ENCODE measurements around the gene IL13RA1.

IL13RA1 gene

DNA sequence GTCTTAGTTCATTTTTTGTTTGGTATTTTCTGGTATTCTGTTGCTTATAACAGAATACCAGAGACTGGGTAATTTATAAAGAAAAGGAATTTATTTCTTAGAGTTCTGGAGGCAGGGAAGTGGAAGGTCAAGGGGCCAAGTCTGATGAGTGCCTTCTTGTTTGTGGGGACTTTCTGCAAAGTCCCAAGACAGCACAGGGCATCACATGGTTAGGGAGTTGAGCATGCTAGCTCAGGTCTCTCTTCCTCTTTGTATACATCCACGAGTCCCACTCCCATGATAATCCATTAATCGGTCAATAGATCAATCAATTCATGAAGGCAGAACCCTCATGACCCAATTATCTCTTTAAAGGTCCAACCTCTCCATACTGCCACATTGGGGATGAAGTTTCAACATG is 31.1 kb downstream of the IL13RA1 start:
- no peaks in the 10 kb centered on the region for H3K4me1 ChIP-seq (ENCODE audit: insufficient read depth, low read length)
- H3K27ac ChIP-seq (ENCODE audit: low read depth, low read length), result no peak overlapping the region
- 83% methylated on average over 2 of the region's 2 CpGs for WGBS
- H3K9me3 ChIP-seq (ENCODE audit: insufficient read depth, low read depth, low read length), result no peaks in the 10 kb centered on the region
- H3K36me3 ChIP-seq (ENCODE audit: insufficient read depth, low read length), result no peaks in the 10 kb centered on the region
- H3K27me3 ChIP-seq (ENCODE audit: insufficient read depth, low read length), result no peaks in the 10 kb centered on the region
- H3K9ac ChIP-seq (ENCODE audit: low read depth, low read length), result no peak overlapping the region
- H3K4me3 ChIP-seq (ENCODE audit: low read length), result no peak overlapping the region

DNA sequence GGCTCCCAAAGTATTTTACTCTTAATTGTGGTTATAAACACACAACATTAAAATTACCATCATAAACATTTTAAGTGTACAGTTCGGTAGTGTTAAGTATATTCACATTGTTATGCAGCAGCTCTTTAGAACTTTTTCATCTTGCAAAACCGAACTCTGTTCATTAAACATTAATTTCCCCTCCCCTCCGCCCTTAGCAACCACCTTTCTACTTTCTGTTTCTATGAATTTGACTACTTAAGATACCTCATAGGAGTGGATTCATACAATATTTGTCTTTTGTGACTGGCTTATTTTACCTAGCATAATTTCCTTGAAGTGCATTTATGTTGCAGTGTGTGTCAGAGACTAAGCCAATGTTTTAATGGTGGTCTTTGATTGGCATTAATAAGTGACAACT is 32.6 kb downstream of the IL13RA1 start:
- no peak overlapping the region for H3K4me3 ChIP-seq (ENCODE audit: low read length)
- H3K9ac ChIP-seq (ENCODE audit: low read depth, low read length), result no peak overlapping the region
- no peaks in the 10 kb centered on the region for H3K9me3 ChIP-seq (ENCODE audit: insufficient read depth, low read depth, low read length)
- H3K27me3 ChIP-seq (ENCODE audit: insufficient read depth, low read length), result no peaks in the 10 kb centered on the region
- H3K4me1 ChIP-seq (ENCODE audit: insufficient read depth, low read length), result peaks cover 5% of the 10 kb centered on the region; the same call in 1 of the 2 replicates
- no peaks in the 10 kb centered on the region for H3K36me3 ChIP-seq (ENCODE audit: insufficient read depth, low read length)
- no peak overlapping the region for H3K27ac ChIP-seq (ENCODE audit: low read depth, low read length)
- WGBS, result 90% methylated on average over 2 of the region's 3 CpGs

DNA sequence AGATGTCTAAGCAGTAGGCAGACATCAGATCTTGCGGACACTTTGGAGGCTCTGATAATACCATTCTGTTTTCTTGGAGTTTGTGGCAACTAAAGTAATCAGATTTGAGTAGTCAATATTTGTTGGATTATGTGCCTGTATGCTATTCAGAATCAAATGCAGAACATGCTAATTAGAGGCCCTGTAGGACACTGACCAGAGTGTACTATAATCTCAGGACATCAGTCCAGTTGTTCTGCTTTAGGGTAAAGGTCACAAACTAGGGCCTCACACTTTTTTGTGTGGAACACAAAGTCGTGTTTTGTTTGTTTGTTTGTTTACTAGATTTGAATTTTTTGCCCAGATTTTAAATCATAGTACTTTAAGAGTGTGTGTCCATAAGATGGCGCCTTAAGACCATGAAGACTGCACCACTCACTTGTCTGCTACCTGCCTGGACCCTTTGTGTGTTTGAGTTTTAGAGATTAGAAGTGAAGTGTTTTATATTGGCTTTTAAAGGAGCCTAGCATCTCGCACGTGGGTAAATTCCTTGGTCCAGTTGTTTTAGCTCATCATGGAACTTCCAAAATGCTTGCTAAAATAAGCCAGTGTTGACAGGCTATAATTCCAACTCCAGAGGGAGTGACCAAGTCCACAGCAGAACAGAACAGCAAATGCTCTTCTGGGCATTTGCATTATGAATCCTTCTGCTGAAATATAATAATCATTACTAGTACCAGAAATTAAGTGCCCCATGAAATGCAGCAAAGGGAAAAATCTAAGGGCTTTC is 34.7 kb downstream of the IL13RA1 start:
- no peak overlapping the region for H3K4me3 ChIP-seq (ENCODE audit: low read length)
- H3K36me3 ChIP-seq (ENCODE audit: insufficient read depth, low read length), result no peaks in the 10 kb centered on the region
- no peaks in the 10 kb centered on the region for H3K27me3 ChIP-seq (ENCODE audit: insufficient read depth, low read length)
- 52% methylated on average over 5 of the region's 5 CpGs for WGBS
- no peak overlapping the region for H3K9ac ChIP-seq (ENCODE audit: low read depth, low read length)
- no peaks in the 10 kb centered on the region for H3K9me3 ChIP-seq (ENCODE audit: insufficient read depth, low read depth, low read length)
- H3K27ac ChIP-seq (ENCODE audit: low read depth, low read length), result no peak overlapping the region
- peaks cover 5% of the 10 kb centered on the region; the same call in 1 of the 2 replicates for H3K4me1 ChIP-seq (ENCODE audit: insufficient read depth, low read length)

DNA sequence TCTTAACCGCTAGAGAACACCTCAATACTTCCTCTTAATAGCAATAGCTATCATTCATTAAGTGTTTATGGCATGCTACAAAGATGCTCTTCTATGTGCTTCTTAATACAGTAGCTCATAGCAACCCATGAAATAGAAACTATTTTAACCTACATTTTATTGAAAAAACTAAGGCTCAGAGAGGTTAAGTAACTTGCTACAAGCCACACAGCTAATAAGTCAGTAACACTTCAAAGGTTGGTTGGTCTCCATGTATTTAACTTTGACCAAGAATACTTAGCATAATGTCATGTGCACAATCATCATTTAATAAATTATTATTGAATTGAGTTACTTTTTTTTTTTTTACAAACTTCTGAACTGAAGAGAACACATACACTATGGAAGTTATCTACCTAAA is 36.1 kb downstream of the IL13RA1 start:
- no peaks in the 10 kb centered on the region for H3K9me3 ChIP-seq (ENCODE audit: insufficient read depth, low read depth, low read length)
- no peaks in the 10 kb centered on the region for H3K27me3 ChIP-seq (ENCODE audit: insufficient read depth, low read length)
- H3K4me3 ChIP-seq (ENCODE audit: low read length), result no peak overlapping the region
- H3K9ac ChIP-seq (ENCODE audit: low read depth, low read length), result no peak overlapping the region
- WGBS, result 100% methylated on average over 1 of the region's 1 CpG
- H3K36me3 ChIP-seq (ENCODE audit: insufficient read depth, low read length), result no peaks in the 10 kb centered on the region
- no peak overlapping the region for H3K27ac ChIP-seq (ENCODE audit: low read depth, low read length)
- peaks cover 5% of the 10 kb centered on the region; the same call in 1 of the 2 replicates for H3K4me1 ChIP-seq (ENCODE audit: insufficient read depth, low read length)

GRCh38 chrX:118764122-118764521 is 36.7 kb downstream of the IL13RA1 start:
- no peaks in the 10 kb centered on the region for H3K27me3 ChIP-seq (ENCODE audit: insufficient read depth, low read length)
- no peak overlapping the region for H3K9ac ChIP-seq (ENCODE audit: low read depth, low read length)
- no peaks in the 10 kb centered on the region for H3K36me3 ChIP-seq (ENCODE audit: insufficient read depth, low read length)
- WGBS, result 32% methylated on average over 4 of the region's 4 CpGs
- no peaks in the 10 kb centered on the region for H3K9me3 ChIP-seq (ENCODE audit: insufficient read depth, low read depth, low read length)
- H3K4me1 ChIP-seq (ENCODE audit: insufficient read depth, low read length), result peaks cover 5% of the 10 kb centered on the region; the same call in 1 of the 2 replicates
- H3K27ac ChIP-seq (ENCODE audit: low read depth, low read length), result no peak overlapping the region; the same call in 1 of the 2 replicates
- no peak overlapping the region for H3K4me3 ChIP-seq (ENCODE audit: low read length)

- H3K36me3 ChIP-seq (ENCODE audit: insufficient read depth, low read length), result no peaks in the 10 kb centered on the region
- H3K4me3 ChIP-seq (ENCODE audit: low read length), result no peak overlapping the region
- no peak overlapping the region for H3K9ac ChIP-seq (ENCODE audit: low read depth, low read length)
- no peaks in the 10 kb centered on the region for H3K9me3 ChIP-seq (ENCODE audit: insufficient read depth, low read depth, low read length)
- 97% methylated on average over 38 of the region's 38 CpGs for WGBS
- H3K27me3 ChIP-seq (ENCODE audit: insufficient read depth, low read length), result no peaks in the 10 kb centered on the region
- H3K27ac ChIP-seq (ENCODE audit: low read depth, low read length), result no peak overlapping the region
- H3K4me1 ChIP-seq (ENCODE audit: insufficient read depth, low read length), result no peaks in the 10 kb centered on the region
These were observed 42.8 kb downstream of the IL13RA1 start for GRCh38 chrX:118770133-118770760.

- no peak overlapping the region for H3K27ac ChIP-seq (ENCODE audit: low read depth, low read length)
- H3K9ac ChIP-seq (ENCODE audit: low read depth, low read length), result no peak overlapping the region
- H3K4me3 ChIP-seq (ENCODE audit: low read length), result no peak overlapping the region
- no peaks in the 10 kb centered on the region for H3K27me3 ChIP-seq (ENCODE audit: insufficient read depth, low read length)
- no peaks in the 10 kb centered on the region for H3K9me3 ChIP-seq (ENCODE audit: insufficient read depth, low read depth, low read length)
- H3K4me1 ChIP-seq (ENCODE audit: insufficient read depth, low read length), result no peaks in the 10 kb centered on the region
- H3K36me3 ChIP-seq (ENCODE audit: insufficient read depth, low read length), result no peaks in the 10 kb centered on the region
- no CpG with 5 or more reads among the region's 4 CpGs for WGBS
These were observed 44.6 kb downstream of the IL13RA1 start for GRCh38 chrX:118772051-118772450.

DNA sequence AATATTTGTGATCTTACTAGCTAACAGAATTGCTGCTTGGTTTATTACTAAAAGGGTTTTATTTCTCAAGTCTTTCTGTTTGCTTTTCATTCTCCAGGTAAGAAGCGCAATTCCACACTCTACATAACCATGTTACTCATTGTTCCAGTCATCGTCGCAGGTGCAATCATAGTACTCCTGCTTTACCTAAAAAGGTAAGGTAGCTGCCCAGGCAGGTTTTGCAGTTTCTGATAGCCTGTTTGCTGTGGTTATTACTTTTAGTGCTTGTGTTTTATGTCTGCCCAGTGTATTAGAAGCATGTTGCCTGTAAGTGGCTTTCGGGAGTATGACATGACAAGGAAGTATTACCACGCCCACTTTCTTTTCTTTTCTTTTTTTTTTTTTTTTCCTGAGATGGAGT is 46.4 kb downstream of the IL13RA1 start:
- Histone ChIP-seq H3K36me3 (ENCODE audit: insufficient read depth, low read length) (no peaks in the 10 kb centered on the region), H3K4me3 (ENCODE audit: low read length) (no peak overlapping the region), H3K9me3 (ENCODE audit: insufficient read depth, low read depth, low read length) (no peaks in the 10 kb centered on the region), H3K27ac (ENCODE audit: low read depth, low read length) (no peak overlapping the region), H3K27me3 (ENCODE audit: insufficient read depth, low read length) (no peaks in the 10 kb centered on the region), H3K4me1 (ENCODE audit: insufficient read depth, low read length) (no peaks in the 10 kb centered on the region), H3K9ac (ENCODE audit: low read depth, low read length) (no peak overlapping the region)
- 98% methylated on average over 5 of the region's 5 CpGs for WGBS

- Histone ChIP-seq H3K36me3 (ENCODE audit: insufficient read depth, low read length) (no peaks in the 10 kb centered on the region), H3K27me3 (ENCODE audit: insufficient read depth, low read length) (no peaks in the 10 kb centered on the region), H3K4me3 (ENCODE audit: low read length) (no peak overlapping the region), H3K27ac (ENCODE audit: low read depth, low read length) (no peak overlapping the region), H3K4me1 (ENCODE audit: insufficient read depth, low read length) (no peaks in the 10 kb centered on the region), H3K9me3 (ENCODE audit: insufficient read depth, low read depth, low read length) (no peaks in the 10 kb centered on the region), H3K9ac (ENCODE audit: low read depth, low read length) (no peak overlapping the region)
- WGBS, result 93% methylated on average over 2 of the region's 2 CpGs
These were observed 52.2 kb downstream of the IL13RA1 start for GRCh38 chrX:118779581-118779980.

- H3K36me3 ChIP-seq (ENCODE audit: insufficient read depth, low read length), result no peaks in the 10 kb centered on the region
- 73% methylated on average over 2 of the region's 2 CpGs for WGBS
- no peak overlapping the region for H3K27ac ChIP-seq (ENCODE audit: low read depth, low read length)
- no peaks in the 10 kb centered on the region for H3K9me3 ChIP-seq (ENCODE audit: insufficient read depth, low read depth, low read length)
- no peaks in the 10 kb centered on the region for H3K4me1 ChIP-seq (ENCODE audit: insufficient read depth, low read length)
- no peaks in the 10 kb centered on the region for H3K27me3 ChIP-seq (ENCODE audit: insufficient read depth, low read length)
- no peak overlapping the region for H3K9ac ChIP-seq (ENCODE audit: low read depth, low read length)
- H3K4me3 ChIP-seq (ENCODE audit: low read length), result no peak overlapping the region
These were observed 53.1 kb downstream of the IL13RA1 start for GRCh38 chrX:118780509-118780908.

GRCh38 chrX:118780911-118781310 is 53.5 kb downstream of the IL13RA1 start:
- Histone ChIP-seq H3K36me3 (ENCODE audit: insufficient read depth, low read length) (no peaks in the 10 kb centered on the region), H3K4me1 (ENCODE audit: insufficient read depth, low read length) (no peaks in the 10 kb centered on the region), H3K27me3 (ENCODE audit: insufficient read depth, low read length) (no peaks in the 10 kb centered on the region), H3K4me3 (ENCODE audit: low read length) (no peak overlapping the region), H3K27ac (ENCODE audit: low read depth, low read length) (no peak overlapping the region), H3K9me3 (ENCODE audit: insufficient read depth, low read depth, low read length) (no peaks in the 10 kb centered on the region), H3K9ac (ENCODE audit: low read depth, low read length) (no peak overlapping the region)
- no CpG with 5 or more reads among the region's 1 CpG for WGBS
